Hepatocyte (in vitro differentiated cells): Measurements from ENCODE around the gene GSAP.

Source experiments
- CTCF ChIP-seq: fragments of 200-600 bp; sonication (generic); IDR thresholded peaks from 2 replicates; pipeline ENCODE4 v1.5.1; 2016; ENCODE audit warnings: antibody characterized with exemption, mild to moderate bottlenecking; ENCODE audit not compliant: poor library complexity
- EZH2 ChIP-seq: fragments of 200-600 bp; sonication (generic); IDR thresholded peaks from 2 replicates; pipeline ENCODE4 v1.6.1; 2016; ENCODE audit warnings: antibody characterized with exemption, mild to moderate bottlenecking, borderline replicate concordance

- TF ChIP-seq CTCF (no peak), EZH2 (no peak)
Measured at GRCh38 chr7:77419102-77419501, 3.0 kb upstream of the GSAP start.
